Panc1 (cell line): ENCODE data around the gene SCOC.

Source experiments
- POLR2AphosphoS5 ChIP-seq: IDR thresholded peaks from 2 replicates; pipeline ENCODE4 v1.6.1; 2012; ENCODE audit warnings: mild to moderate bottlenecking, low read depth, low read length, moderate library complexity
- SIN3A ChIP-seq: IDR thresholded peaks from 2 replicates; pipeline ENCODE4 v1.6.1; 2012; ENCODE audit warnings: low read depth, mild to moderate bottlenecking, low read length, moderate library complexity, borderline replicate concordance; ENCODE audit not compliant: insufficient read depth
- TCF7L2 ChIP-seq: IDR thresholded peaks from 2 replicates; pipeline ENCODE4 v1.6.1; 2011; ENCODE audit warnings: mild to moderate bottlenecking, low read depth, low read length, inconsistent platforms
- TF ChIP-seq, protein P1 (sequence below): fragments of 450-650 bp; IDR thresholded peaks from 2 replicates; pipeline ENCODE4 v1.5.1; 2017; ENCODE audit warnings: mild to moderate bottlenecking
- TF ChIP-seq, protein P2 (sequence below), 2 experiments: IDR thresholded peaks; 2 replicates each; pipeline ENCODE4 v1.6.1; 2011 to 2012; ENCODE audit warnings: low read depth in 2 of 2, control low read depth in 1 of 2, low read length in 1 of 2, mild to moderate bottlenecking in 1 of 2, moderate library complexity in 1 of 2; ENCODE audit not compliant: insufficient read depth in 1 of 2

DNA sequence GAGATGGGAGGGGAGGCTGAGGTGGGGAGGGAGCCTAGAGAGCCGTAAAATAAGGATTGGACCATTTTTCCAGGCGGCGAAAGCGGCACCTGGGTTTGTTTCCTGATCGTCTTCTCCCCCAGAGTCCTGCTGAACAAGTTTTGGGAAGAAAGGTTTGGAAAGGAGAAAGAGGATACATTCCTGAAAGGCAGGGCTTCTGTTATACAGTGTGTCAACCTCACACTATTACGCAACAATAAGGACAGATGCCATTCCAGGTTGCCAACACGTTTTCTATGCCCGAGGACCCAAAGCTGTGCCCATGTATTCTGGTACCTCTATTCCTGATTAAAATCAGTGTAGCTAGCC, 658 bp downstream of the SCOC start:
- TF ChIP-seq, protein P1, sequence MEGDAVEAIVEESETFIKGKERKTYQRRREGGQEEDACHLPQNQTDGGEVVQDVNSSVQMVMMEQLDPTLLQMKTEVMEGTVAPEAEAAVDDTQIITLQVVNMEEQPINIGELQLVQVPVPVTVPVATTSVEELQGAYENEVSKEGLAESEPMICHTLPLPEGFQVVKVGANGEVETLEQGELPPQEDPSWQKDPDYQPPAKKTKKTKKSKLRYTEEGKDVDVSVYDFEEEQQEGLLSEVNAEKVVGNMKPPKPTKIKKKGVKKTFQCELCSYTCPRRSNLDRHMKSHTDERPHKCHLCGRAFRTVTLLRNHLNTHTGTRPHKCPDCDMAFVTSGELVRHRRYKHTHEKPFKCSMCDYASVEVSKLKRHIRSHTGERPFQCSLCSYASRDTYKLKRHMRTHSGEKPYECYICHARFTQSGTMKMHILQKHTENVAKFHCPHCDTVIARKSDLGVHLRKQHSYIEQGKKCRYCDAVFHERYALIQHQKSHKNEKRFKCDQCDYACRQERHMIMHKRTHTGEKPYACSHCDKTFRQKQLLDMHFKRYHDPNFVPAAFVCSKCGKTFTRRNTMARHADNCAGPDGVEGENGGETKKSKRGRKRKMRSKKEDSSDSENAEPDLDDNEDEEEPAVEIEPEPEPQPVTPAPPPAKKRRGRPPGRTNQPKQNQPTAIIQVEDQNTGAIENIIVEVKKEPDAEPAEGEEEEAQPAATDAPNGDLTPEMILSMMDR, result no peak
- no peak for TF ChIP-seq SIN3A
- no peak for TF ChIP-seq POLR2AphosphoS5
- TF ChIP-seq, protein P2, sequence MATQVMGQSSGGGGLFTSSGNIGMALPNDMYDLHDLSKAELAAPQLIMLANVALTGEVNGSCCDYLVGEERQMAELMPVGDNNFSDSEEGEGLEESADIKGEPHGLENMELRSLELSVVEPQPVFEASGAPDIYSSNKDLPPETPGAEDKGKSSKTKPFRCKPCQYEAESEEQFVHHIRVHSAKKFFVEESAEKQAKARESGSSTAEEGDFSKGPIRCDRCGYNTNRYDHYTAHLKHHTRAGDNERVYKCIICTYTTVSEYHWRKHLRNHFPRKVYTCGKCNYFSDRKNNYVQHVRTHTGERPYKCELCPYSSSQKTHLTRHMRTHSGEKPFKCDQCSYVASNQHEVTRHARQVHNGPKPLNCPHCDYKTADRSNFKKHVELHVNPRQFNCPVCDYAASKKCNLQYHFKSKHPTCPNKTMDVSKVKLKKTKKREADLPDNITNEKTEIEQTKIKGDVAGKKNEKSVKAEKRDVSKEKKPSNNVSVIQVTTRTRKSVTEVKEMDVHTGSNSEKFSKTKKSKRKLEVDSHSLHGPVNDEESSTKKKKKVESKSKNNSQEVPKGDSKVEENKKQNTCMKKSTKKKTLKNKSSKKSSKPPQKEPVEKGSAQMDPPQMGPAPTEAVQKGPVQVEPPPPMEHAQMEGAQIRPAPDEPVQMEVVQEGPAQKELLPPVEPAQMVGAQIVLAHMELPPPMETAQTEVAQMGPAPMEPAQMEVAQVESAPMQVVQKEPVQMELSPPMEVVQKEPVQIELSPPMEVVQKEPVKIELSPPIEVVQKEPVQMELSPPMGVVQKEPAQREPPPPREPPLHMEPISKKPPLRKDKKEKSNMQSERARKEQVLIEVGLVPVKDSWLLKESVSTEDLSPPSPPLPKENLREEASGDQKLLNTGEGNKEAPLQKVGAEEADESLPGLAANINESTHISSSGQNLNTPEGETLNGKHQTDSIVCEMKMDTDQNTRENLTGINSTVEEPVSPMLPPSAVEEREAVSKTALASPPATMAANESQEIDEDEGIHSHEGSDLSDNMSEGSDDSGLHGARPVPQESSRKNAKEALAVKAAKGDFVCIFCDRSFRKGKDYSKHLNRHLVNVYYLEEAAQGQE (IDR thresholded peaks at IDR 0.05; ENCODE audit: insufficient read depth in 1 of 2, low read depth in 2 of 2, low read length in 1 of 2), result no peak
- no peak for TF ChIP-seq TCF7L2
